HFF-Myc (cell line): ENCODE data around the gene TMEM239.
A peak's percentile ranks its signal among the peaks of the same experiment; 100 is the strongest.

Source experiments
- DNase-seq: peaks from one replicate; pipeline ENCODE4 v3.0.0-alpha.2; 2011; ENCODE audit warnings: low read depth; ENCODE audit errors: extremely low read depth
- H3K4me3 ChIP-seq: replicated peaks from 2 replicates; pipeline ENCODE4 v1.5.1; 2011; ENCODE audit warnings: low read depth, mild to moderate bottlenecking, control low read depth, low read length
- TF ChIP-seq, protein P1 (sequence below): IDR thresholded peaks from 2 replicates; pipeline ENCODE4 v1.5.1; 2012; ENCODE audit warnings: mild to moderate bottlenecking, low read depth, low read length, control low read depth; ENCODE audit errors: missing control alignments

TMEM239 gene

GRCh38 chr20:2799688-2800520, 16.3 kb upstream of the TMEM239 start:
- H3K4me3 ChIP-seq = peak overlapping the region; percentile 45
- DNase-seq = no peak

GRCh38 chr20:2800521-2801285, 15.5 kb upstream of the TMEM239 start, which contains the start of gene CPXM1:
Gene CPXM1 (minus strand): TSS chr20:2800627. CDS start chr20:2800572, 55 bp downstream.
- peak within 1 kb of the TSS; percentile 45 for H3K4me3 ChIP-seq
- TF ChIP-seq, protein P1, sequence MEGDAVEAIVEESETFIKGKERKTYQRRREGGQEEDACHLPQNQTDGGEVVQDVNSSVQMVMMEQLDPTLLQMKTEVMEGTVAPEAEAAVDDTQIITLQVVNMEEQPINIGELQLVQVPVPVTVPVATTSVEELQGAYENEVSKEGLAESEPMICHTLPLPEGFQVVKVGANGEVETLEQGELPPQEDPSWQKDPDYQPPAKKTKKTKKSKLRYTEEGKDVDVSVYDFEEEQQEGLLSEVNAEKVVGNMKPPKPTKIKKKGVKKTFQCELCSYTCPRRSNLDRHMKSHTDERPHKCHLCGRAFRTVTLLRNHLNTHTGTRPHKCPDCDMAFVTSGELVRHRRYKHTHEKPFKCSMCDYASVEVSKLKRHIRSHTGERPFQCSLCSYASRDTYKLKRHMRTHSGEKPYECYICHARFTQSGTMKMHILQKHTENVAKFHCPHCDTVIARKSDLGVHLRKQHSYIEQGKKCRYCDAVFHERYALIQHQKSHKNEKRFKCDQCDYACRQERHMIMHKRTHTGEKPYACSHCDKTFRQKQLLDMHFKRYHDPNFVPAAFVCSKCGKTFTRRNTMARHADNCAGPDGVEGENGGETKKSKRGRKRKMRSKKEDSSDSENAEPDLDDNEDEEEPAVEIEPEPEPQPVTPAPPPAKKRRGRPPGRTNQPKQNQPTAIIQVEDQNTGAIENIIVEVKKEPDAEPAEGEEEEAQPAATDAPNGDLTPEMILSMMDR = no peak
- no peak for DNase-seq

More at GRCh38 chr20:2799688-2800520, 16.3 kb upstream of the TMEM239 start:
- TF ChIP-seq, protein P1 = no peak

DNA sequence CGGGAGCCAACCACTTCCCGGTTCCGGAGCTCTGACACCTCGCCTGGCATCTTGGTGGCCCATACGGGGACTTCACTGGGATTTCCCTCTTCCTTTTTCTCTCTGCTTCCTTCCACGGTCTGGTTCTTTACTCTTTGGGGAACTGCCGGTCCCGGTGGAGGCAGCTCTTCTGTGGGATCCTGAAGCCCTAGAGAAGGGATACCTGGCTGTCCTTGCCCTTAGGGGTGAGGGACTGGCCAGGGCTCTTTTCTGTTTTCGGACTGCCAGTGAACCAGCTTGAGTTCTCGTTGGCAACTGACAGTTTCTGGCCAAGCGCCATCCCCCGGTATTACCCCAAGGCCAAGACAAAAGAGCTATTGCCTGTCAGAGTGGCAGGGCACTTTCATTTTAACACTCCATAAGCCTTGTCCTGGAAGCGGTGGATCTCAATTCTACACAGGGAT, 14.9 kb upstream of the TMEM239 start:
- TF ChIP-seq, protein P1 = no peak
- H3K4me3 ChIP-seq = no peak overlapping the region; the same call in 1 of the 2 replicates
- no peak for DNase-seq

GRCh38 chr20:2804041-2804828, 11.9 kb upstream of the TMEM239 start:
- DNase-seq = no peak
- TF ChIP-seq, protein P1 = no peak

DNA sequence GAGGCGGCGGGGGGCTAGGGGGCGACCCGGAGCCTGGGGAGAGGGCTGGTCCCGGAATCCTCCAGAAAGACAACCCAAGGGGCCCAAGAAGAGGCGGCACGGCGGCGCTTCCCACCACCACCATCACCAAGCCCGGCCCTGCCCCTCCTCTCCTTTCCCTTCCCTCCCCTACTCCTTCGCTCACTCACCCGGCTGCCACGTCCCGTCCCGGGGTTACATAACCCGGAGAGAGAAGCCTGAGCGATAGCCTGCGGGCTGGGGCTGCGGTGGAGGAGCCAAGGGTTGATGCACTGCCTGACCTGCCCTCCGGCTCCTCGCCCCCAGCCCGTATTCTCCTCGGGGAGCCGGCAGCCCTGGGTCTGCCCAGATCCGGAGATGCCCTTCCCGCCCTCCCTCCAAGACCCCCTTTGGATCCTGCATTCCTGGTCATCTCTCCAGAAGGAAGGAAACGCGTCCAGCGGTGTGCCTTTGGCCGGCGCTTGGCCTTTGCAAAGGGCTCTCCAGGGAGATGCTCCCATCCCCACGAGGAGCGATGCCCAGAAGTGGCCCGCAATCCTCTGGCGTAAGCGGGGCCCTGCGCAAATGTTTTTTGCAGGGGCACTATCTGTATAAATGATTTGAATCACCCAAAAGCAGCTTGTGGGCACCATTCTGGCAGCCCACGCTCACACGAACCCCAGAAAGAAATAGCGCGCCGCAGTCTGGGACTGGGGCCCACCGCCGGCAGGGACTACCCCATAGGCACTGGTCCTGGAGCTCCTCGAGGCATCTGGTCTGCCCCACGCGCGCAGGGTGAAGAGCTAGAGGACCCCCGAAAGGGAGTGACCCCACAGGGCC, 11.1 kb upstream of the TMEM239 start:
- no peak for DNase-seq
- TF ChIP-seq, protein P1 = no peak
- no peak overlapping the region for H3K4me3 ChIP-seq

More at GRCh38 chr20:2804041-2804828, 11.9 kb upstream of the TMEM239 start:
- no peak overlapping the region for H3K4me3 ChIP-seq
